SK-N-SH treated with all-trans-retinoic acid at 6 μM for 48 hours (cell line): ENCODE results near the gene IGFN1.
A peak's percentile ranks its signal among the peaks of the same experiment; 100 is the strongest.

Source experiments
- ATAC-seq: fragments of 200-7000 bp; cut with Tn5 transposase; 3 replicates; pipeline ENCODE4 v1.9.1; 2020; ENCODE audit warnings: mild to moderate bottlenecking, moderate library complexity
- ARNTL ChIP-seq: fragments of 450-650 bp; formaldehyde crosslinking; IDR thresholded peaks from 2 replicates; pipeline ENCODE4 v1.5.0; 2020; ENCODE audit warnings: low read depth, mild to moderate bottlenecking, moderate library complexity, borderline replicate concordance
- BACH2 ChIP-seq: fragments of 250-450 bp; sonication (Bioruptor Pico); IDR thresholded peaks from 2 replicates; pipeline ENCODE4 v1.9.0; 2021; ENCODE audit warnings: mild to moderate bottlenecking, borderline replicate concordance
- CREB5 ChIP-seq: fragments of 250-450 bp; sonication (Bioruptor Pico); IDR thresholded peaks from 2 replicates; pipeline ENCODE4 v1.5.1; 2020; ENCODE audit warnings: low read depth, mild to moderate bottlenecking, moderate library complexity
- CSDC2 ChIP-seq: fragments of 250-450 bp; sonication (Bioruptor Pico); IDR thresholded peaks from 2 replicates; pipeline ENCODE4 v1.5.0; 2020; ENCODE audit warnings: mild to moderate bottlenecking, moderate library complexity
- ESRRG ChIP-seq: fragments of 250-450 bp; sonication (Bioruptor Pico); IDR thresholded peaks from 2 replicates; pipeline ENCODE4 v1.6.1; 2021; ENCODE audit warnings: mild to moderate bottlenecking
- ISL1 ChIP-seq: fragments of 250-450 bp; sonication (Bioruptor Pico); IDR thresholded peaks from 2 replicates; pipeline ENCODE4 v2.1.2; 2022; ENCODE audit warnings: mild to moderate bottlenecking, moderate library complexity
- OSR1 ChIP-seq: fragments of 250-450 bp; sonication (Bioruptor Pico); IDR thresholded peaks from 2 replicates; pipeline ENCODE4 v1.8.0; 2022; ENCODE audit warnings: moderate library complexity, mild to moderate bottlenecking, inconsistent platforms
- POU6F1 ChIP-seq: fragments of 250-450 bp; sonication (Bioruptor Pico); IDR thresholded peaks from 2 replicates; pipeline ENCODE4 v1.8.0; 2021; ENCODE audit warnings: low read depth, mild to moderate bottlenecking, moderate library complexity, borderline replicate concordance
- PPARA ChIP-seq: fragments of 250-450 bp; sonication (Bioruptor Pico); IDR thresholded peaks from 2 replicates; pipeline ENCODE4 v1.5.0; 2020; ENCODE audit warnings: mild to moderate bottlenecking, borderline replicate concordance
- RARB ChIP-seq: fragments of 250-450 bp; sonication (Bioruptor Pico); IDR thresholded peaks from 2 replicates; pipeline ENCODE4 v1.8.0; 2021; ENCODE audit warnings: mild to moderate bottlenecking, moderate library complexity
- SNAI2 ChIP-seq: fragments of 250-450 bp; sonication (Bioruptor Pico); IDR thresholded peaks from 2 replicates; pipeline ENCODE4 v1.5.0; 2020; ENCODE audit warnings: mild to moderate bottlenecking, moderate library complexity
- TCF4 ChIP-seq: fragments of 250-450 bp; sonication (Bioruptor Pico); IDR thresholded peaks from 2 replicates; pipeline ENCODE4 v1.8.0; 2021; ENCODE audit warnings: mild to moderate bottlenecking, moderate library complexity, borderline replicate concordance
- TOX ChIP-seq: fragments of 250-450 bp; sonication (Bioruptor Pico); IDR thresholded peaks from 2 replicates; pipeline ENCODE4 v1.8.0; 2021; ENCODE audit warnings: mild to moderate bottlenecking, moderate library complexity, borderline replicate concordance
- ZC3H10 ChIP-seq: fragments of 250-450 bp; sonication (Bioruptor Pico); IDR thresholded peaks from 2 replicates; pipeline ENCODE4 v1.5.1; 2021; ENCODE audit warnings: mild to moderate bottlenecking, moderate library complexity
- ZFP3 ChIP-seq: fragments of 250-450 bp; sonication (Bioruptor Pico); IDR thresholded peaks from 2 replicates; pipeline ENCODE4 v1.5.0; 2020; ENCODE audit warnings: mild to moderate bottlenecking, moderate library complexity
- ZFP30 ChIP-seq: fragments of 450-650 bp; formaldehyde crosslinking; IDR thresholded peaks from 2 replicates; pipeline ENCODE4 v1.5.0; 2022; ENCODE audit warnings: mild to moderate bottlenecking, moderate library complexity
- ZNF565 ChIP-seq: fragments of 450-650 bp; formaldehyde crosslinking; conservative IDR thresholded peaks from 2 replicates; pipeline ENCODE4 v1.5.0; 2020; ENCODE audit warnings: low read depth, mild to moderate bottlenecking, moderate library complexity
- ZNF70 ChIP-seq: fragments of 450-650 bp; formaldehyde crosslinking; IDR thresholded peaks from 2 replicates; pipeline ENCODE4 v1.5.0; 2020; ENCODE audit warnings: mild to moderate bottlenecking, moderate library complexity
- ZNF8 ChIP-seq: fragments of 450-650 bp; formaldehyde crosslinking; IDR thresholded peaks from 2 replicates; pipeline ENCODE4 v1.5.0; 2020; ENCODE audit warnings: mild to moderate bottlenecking, moderate library complexity
- TF ChIP-seq, protein P1 (sequence below): fragments of 250-450 bp; sonication (Bioruptor Pico); IDR thresholded peaks from 2 replicates; pipeline ENCODE4 v1.8.0; 2020; ENCODE audit warnings: mild to moderate bottlenecking, moderate library complexity, borderline replicate concordance
- TF ChIP-seq, protein P2 (sequence below): fragments of 250-450 bp; sonication (Bioruptor Pico); IDR thresholded peaks from 2 replicates; pipeline ENCODE4 v1.5.0; 2020; ENCODE audit warnings: mild to moderate bottlenecking, moderate library complexity
- TF ChIP-seq, protein P3 (sequence below): fragments of 250-450 bp; sonication (Bioruptor Pico); IDR thresholded peaks from 2 replicates; pipeline ENCODE4 v1.5.1; 2021; ENCODE audit warnings: mild to moderate bottlenecking, moderate library complexity

Gene IGFN1

GRCh38 chr1:201163707-201164106 is 26.9 kb upstream of the IGFN1 start:
- TF ChIP-seq POU6F1 (CRISPR knock-in tag) = no peak
- no peak for TF ChIP-seq ISL1
- TF ChIP-seq RARB = no peak
- no peak for TF ChIP-seq ZC3H10 (CRISPR knock-in tag)
- no peak for TF ChIP-seq ESRRG
- TF ChIP-seq ZNF70 (CRISPR knock-in tag) = no peak
- TF ChIP-seq TCF4 (CRISPR knock-in tag) = no peak
- TF ChIP-seq, protein P1, sequence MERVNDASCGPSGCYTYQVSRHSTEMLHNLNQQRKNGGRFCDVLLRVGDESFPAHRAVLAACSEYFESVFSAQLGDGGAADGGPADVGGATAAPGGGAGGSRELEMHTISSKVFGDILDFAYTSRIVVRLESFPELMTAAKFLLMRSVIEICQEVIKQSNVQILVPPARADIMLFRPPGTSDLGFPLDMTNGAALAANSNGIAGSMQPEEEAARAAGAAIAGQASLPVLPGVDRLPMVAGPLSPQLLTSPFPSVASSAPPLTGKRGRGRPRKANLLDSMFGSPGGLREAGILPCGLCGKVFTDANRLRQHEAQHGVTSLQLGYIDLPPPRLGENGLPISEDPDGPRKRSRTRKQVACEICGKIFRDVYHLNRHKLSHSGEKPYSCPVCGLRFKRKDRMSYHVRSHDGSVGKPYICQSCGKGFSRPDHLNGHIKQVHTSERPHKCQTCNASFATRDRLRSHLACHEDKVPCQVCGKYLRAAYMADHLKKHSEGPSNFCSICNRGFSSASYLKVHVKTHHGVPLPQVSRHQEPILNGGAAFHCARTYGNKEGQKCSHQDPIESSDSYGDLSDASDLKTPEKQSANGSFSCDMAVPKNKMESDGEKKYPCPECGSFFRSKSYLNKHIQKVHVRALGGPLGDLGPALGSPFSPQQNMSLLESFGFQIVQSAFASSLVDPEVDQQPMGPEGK (CRISPR knock-in tag) = no peak
- TF ChIP-seq CREB5 (CRISPR knock-in tag) = no peak
- TF ChIP-seq ZNF565 = no peak
- TF ChIP-seq, all 23 proteins: peak for 0
- no peak for ATAC-seq

DNA sequence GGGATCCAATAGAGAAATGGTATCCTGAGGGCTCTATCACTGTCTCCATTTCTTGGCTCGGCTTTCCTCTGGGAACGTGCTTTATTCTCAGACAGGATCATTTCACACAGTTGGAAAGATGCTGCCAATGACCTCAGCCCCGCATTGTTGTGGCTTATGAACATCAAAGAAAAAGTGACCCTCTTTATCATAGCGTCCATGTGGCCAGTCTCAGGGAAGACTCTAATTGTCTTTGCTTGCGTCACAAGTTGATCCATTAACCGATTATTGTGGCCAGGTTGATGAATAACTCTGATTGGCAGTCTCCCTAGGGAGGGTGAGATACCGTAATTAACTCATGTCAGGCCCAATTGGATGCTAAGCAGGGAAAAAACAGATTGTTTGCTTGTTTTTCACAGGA is 26.0 kb upstream of the IGFN1 start:
- no peak for TF ChIP-seq ZNF8 (CRISPR knock-in tag)
- TF ChIP-seq ZFP3 (CRISPR knock-in tag) = no peak
- TF ChIP-seq, protein P2, sequence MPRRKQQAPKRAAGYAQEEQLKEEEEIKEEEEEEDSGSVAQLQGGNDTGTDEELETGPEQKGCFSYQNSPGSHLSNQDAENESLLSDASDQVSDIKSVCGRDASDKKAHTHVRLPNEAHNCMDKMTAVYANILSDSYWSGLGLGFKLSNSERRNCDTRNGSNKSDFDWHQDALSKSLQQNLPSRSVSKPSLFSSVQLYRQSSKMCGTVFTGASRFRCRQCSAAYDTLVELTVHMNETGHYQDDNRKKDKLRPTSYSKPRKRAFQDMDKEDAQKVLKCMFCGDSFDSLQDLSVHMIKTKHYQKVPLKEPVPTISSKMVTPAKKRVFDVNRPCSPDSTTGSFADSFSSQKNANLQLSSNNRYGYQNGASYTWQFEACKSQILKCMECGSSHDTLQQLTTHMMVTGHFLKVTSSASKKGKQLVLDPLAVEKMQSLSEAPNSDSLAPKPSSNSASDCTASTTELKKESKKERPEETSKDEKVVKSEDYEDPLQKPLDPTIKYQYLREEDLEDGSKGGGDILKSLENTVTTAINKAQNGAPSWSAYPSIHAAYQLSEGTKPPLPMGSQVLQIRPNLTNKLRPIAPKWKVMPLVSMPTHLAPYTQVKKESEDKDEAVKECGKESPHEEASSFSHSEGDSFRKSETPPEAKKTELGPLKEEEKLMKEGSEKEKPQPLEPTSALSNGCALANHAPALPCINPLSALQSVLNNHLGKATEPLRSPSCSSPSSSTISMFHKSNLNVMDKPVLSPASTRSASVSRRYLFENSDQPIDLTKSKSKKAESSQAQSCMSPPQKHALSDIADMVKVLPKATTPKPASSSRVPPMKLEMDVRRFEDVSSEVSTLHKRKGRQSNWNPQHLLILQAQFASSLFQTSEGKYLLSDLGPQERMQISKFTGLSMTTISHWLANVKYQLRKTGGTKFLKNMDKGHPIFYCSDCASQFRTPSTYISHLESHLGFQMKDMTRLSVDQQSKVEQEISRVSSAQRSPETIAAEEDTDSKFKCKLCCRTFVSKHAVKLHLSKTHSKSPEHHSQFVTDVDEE = 0 out of 2 replicates have a peak, but pooled peaks have one; percentile 42
- TF ChIP-seq ZFP30 = no peak
- TF ChIP-seq TCF4 (CRISPR knock-in tag) = peak; percentile 41; the same call in 1 of the 2 replicates
- no peak for TF ChIP-seq RARB
- no peak for TF ChIP-seq TOX
- TF ChIP-seq, protein P1 (CRISPR knock-in tag) = no peak
- no peak for TF ChIP-seq ZNF70 (CRISPR knock-in tag)
- no peak for TF ChIP-seq ARNTL
- no peak for TF ChIP-seq CSDC2 (CRISPR knock-in tag)
- no peak for TF ChIP-seq PPARA (CRISPR knock-in tag)
- ATAC-seq = no peak

DNA sequence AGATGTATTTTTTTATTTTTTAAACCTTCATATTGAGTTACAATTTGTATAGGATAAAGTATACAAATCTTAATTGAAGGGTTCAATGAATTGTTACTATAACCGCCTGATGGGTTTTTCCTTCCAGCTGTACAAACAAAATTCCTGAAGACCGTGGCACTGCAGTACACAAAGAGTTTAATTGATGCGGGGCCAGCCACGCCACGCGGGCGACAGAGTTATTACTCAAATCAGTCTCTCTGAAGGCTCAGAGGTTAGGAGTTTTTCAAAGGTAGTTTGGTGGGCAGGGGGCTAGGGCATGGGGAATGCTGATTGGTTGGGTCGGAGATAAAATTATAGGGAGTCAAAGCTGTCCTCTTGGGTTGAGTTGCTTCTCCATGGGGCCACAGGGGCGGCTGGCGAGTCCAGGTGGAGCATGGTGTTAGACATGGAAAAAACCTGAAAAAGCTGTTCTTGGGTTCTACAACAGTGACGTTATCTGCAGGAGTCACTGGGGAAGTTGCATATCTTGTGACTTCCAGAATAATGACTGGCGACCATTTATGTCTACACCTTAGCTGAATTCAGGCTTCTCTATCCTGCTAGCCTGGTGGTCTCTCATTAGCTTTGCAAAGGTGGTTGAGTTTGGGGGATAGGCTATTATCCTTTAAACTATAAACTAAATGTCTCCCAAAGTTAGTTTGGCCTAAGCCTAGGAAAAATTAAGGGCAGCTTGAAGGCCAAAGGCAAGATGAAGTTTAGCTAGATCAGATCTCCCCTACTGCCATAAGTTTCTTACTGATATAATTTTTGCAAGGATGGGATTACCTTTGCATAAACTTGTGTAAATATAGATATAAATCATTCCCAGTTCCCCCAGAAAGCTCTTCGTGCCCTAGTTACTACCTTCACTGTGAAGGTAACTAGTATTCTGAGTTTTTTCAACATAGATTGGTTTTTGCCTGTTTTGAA is 23.3 kb upstream of the IGFN1 start:
- ATAC-seq = no peak
- TF ChIP-seq RARB (no peak), ESRRG (no peak), ZNF8 (CRISPR knock-in tag) (no peak)
- TF ChIP-seq, all 23 proteins: peak for 0

DNA sequence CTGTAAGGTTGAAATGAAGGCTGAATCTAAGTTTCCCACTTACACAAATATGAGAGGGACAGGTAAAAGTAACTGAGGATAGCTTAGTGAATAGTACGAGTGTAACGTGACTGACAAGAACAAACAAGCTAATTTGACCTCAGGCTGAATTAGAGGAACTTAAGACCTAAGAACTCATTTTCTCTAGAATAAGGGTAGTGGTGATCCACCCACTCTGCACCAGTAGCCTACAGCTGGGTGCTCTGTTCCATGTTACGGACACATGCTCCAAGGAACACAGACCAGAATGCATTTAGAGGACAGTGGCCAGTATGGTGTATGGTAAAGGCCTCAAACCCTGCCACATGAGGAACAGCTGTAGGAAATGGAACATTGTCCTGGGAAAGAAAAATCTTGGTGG is 21.4 kb upstream of the IGFN1 start:
- TF ChIP-seq SNAI2 (no peak), CSDC2 (CRISPR knock-in tag) (no peak), OSR1 (CRISPR knock-in tag) (no peak), ARNTL (no peak), BACH2 (CRISPR knock-in tag) (no peak), ISL1 (no peak), ZNF565 (no peak), TOX (no peak), ZNF8 (CRISPR knock-in tag) (no peak), ZNF70 (CRISPR knock-in tag) (no peak), PPARA (CRISPR knock-in tag) (no peak)
- TF ChIP-seq, protein P1 (CRISPR knock-in tag) = no peak
- TF ChIP-seq, protein P3, sequence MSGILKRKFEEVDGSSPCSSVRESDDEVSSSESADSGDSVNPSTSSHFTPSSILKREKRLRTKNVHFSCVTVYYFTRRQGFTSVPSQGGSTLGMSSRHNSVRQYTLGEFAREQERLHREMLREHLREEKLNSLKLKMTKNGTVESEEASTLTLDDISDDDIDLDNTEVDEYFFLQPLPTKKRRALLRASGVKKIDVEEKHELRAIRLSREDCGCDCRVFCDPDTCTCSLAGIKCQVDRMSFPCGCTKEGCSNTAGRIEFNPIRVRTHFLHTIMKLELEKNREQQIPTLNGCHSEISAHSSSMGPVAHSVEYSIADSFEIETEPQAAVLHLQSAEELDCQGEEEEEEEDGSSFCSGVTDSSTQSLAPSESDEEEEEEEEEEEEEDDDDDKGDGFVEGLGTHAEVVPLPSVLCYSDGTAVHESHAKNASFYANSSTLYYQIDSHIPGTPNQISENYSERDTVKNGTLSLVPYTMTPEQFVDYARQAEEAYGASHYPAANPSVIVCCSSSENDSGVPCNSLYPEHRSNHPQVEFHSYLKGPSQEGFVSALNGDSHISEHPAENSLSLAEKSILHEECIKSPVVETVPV (CRISPR knock-in tag) = no peak
- no peak for ATAC-seq
